Measurements from ENCODE around the gene DECR2. TPM values are rescaled to one million over a fixed set of nuclear protein-coding genes. Genes with fewer than 3 reads are reported as not detected.
A peak's percentile ranks its signal among the peaks of the same experiment; 100 is the strongest.

Gene DECR2
- total and polyA plus RNA-seq, 9 of the 15 experiments (the other 6 are each of a cell fraction or from before 2014, with no cell fraction given) = 1.0 to 31.9 (median 10.3) TPM

- no peak for TF ChIP-seq ZNF318 (IDR thresholded peaks at IDR 0.05; ENCODE audit: borderline replicate concordance in 1 of 2, low read depth in 1 of 2)
- TF ChIP-seq KLF13 (tag; IDR thresholded peaks at IDR 0.05; ENCODE audit: borderline replicate concordance, low read depth) = 0 out of 2 replicates have a peak, but pooled peaks have one; percentile 38
- no peak for TF ChIP-seq FOS (IDR thresholded peaks at IDR 0.05; ENCODE audit: extremely low read depth, insufficient read length)
- no peak; the same call in 1 of the 2 replicates for TF ChIP-seq ZNF121 (CRISPR knock-in tag; conservative IDR thresholded peaks at IDR 0.05)
- TF ChIP-seq PTBP1 (IDR thresholded peaks at IDR 0.05; ENCODE audit: low read depth, low read length) = no peak
- TF ChIP-seq ZNF398 (CRISPR knock-in tag; IDR thresholded peaks at IDR 0.05) = no peak
- no peak for TF ChIP-seq BCLAF1 (IDR thresholded peaks at IDR 0.05; ENCODE audit: borderline replicate concordance in 1 of 2, control insufficient read depth in 1 of 2, low read depth in 2 of 2, low read length in 1 of 2)
- no peak for TF ChIP-seq ZNF41 (CRISPR knock-in tag; conservative IDR thresholded peaks at IDR 0.05)
Measured at GRCh38 chr16:401468-402348, at the start of gene DECR2 (continued).

Data from K562 (cell line).